Ishikawa (cell line): ENCODE results near the gene SLIT3.

Experiments used
- CEBPB ChIP-seq: IDR thresholded peaks from 2 replicates; pipeline ENCODE4 v1.6.1; 2012
- CREB1 ChIP-seq: IDR thresholded peaks from 2 replicates; pipeline ENCODE4 v1.6.1; 2012; ENCODE audit warnings: low read depth
- EP300 ChIP-seq: IDR thresholded peaks from 2 replicates; pipeline ENCODE4 v1.6.1; 2012; ENCODE audit warnings: borderline replicate concordance
- FOXM1 ChIP-seq: IDR thresholded peaks from 2 replicates; pipeline ENCODE4 v1.6.1; 2012; ENCODE audit warnings: low read depth, borderline replicate concordance
- NFIC ChIP-seq: IDR thresholded peaks from 2 replicates; pipeline ENCODE4 v1.6.1; 2012
- REST ChIP-seq: IDR thresholded peaks from 2 replicates; pipeline ENCODE4 v1.6.1; 2012; ENCODE audit warnings: low read depth, mild to moderate bottlenecking
- TAF1 ChIP-seq: IDR thresholded peaks from 2 replicates; pipeline ENCODE4 v1.6.1; 2012; ENCODE audit warnings: low read depth, mild to moderate bottlenecking
- YY1 ChIP-seq: IDR thresholded peaks from 2 replicates; pipeline ENCODE4 v1.6.1; 2012; ENCODE audit warnings: low read depth

- no peak for TF ChIP-seq YY1
- TF ChIP-seq CEBPB: no peak
- no peak for TF ChIP-seq TAF1
- no peak for TF ChIP-seq NFIC
- no peak for TF ChIP-seq REST
- no peak for TF ChIP-seq CREB1
- TF ChIP-seq FOXM1: no peak
- TF ChIP-seq EP300: no peak
These were observed 19.3 kb downstream of the SLIT3 start for GRCh38 chr5:169281625-169282024.
